GM10248 (cell line): ENCODE data around the gene BBS9.

Experiments used
- CTCF ChIA-PET: fragments of 300-600 bp; sonication (Branson Sonifier 250); formaldehyde crosslinking; extraction: SDS; loops from one replicate; lab custom pipeline; 2021; ENCODE audit warnings: antibody characterized with exemption; lab: Yijun Ruan, JAX
- POLR2A ChIA-PET: fragments of 350-650 bp; sonication (Branson Sonifier 250); formaldehyde crosslinking; extraction: SDS; loops from one replicate; lab custom pipeline; 2020; ENCODE audit warnings: antibody characterized with exemption; lab: Yijun Ruan, JAX
- DNase-seq: peaks from one replicate; pipeline ENCODE4 v3.0.0; 2012; ENCODE audit errors: extremely low spot score
- CTCF ChIP-seq: IDR thresholded peaks from 2 replicates; pipeline ENCODE4 v1.5.1; 2012; ENCODE audit warnings: mild to moderate bottlenecking, low read depth; ENCODE audit errors: extremely low read depth, missing control alignments, control extremely low read depth

Gene BBS9

GRCh38 chr7:33114976-33115375 is 14.4 kb upstream of the BBS9 start:
- no peak for TF ChIP-seq CTCF
- DNase-seq, result no peak
- CTCF ChIA-PET, result interaction anchor here (1.2 kb wide), 1 partner anchor 35 kb away, joined by 3 read pairs; no protein-coding TSS in a partner anchor
- POLR2A ChIA-PET, result no interaction called here

- ChIA-PET POLR2A (no interaction called here), CTCF (no interaction called here)
- no peak for TF ChIP-seq CTCF
- DNase-seq, result no peak
Observed at GRCh38 chr7:33118383-33118782, 11.0 kb upstream of the BBS9 start.

GRCh38 chr7:33127085-33127484 is 2.3 kb upstream of the BBS9 start:
- no peak for TF ChIP-seq CTCF
- DNase-seq, result no peak
- ChIA-PET POLR2A (no interaction called here), CTCF (interaction anchor here (1.9 to 6.9 kb wide), 2 partner anchors 18 to 186 kb away, joined by 5 to 42 read pairs; partner anchors contain the start of gene RP9)

GRCh38 chr7:33128631-33128989 is 754 bp upstream of the BBS9 start:
- no peak for TF ChIP-seq CTCF
- DNase-seq, result no peak
- CTCF ChIA-PET, result interaction anchor here (1.9 to 6.9 kb wide), 2 partner anchors 19 to 187 kb away, joined by 5 to 42 read pairs; partner anchors contain the start of gene RP9
- POLR2A ChIA-PET, result no interaction called here

- TF ChIP-seq CTCF, result no peak
- no peak for DNase-seq
- ChIA-PET CTCF (interaction anchor here (1.1 to 6.9 kb wide), 2 partner anchors 21 to 284 kb away, joined by 3 to 42 read pairs; partner anchors contain the start of gene RP9), POLR2A (no interaction called here)
Observed at GRCh38 chr7:33129806-33130153, 416 bp downstream of the BBS9 start.

- ChIA-PET CTCF (interaction anchor here (1.1 to 6.9 kb wide), 2 partner anchors 21 to 284 kb away, joined by 3 to 42 read pairs; partner anchors contain the start of gene RP9), POLR2A (no interaction called here)
- no peak for DNase-seq
- no peak for TF ChIP-seq CTCF
Observed at GRCh38 chr7:33130184-33130583, 820 bp downstream of the BBS9 start.
